Activated CD4-positive, alpha-beta T cell treated with anti-CD3 and anti-CD28 coated beads, Interleukin-2, Interleukin-4, amounts not matched to agents 100 ng/mL and 50 ng/mL, durations not matched to agents 16 hours and 8 hours (primary cell): ENCODE measurements around the gene SVBP.
"Not testable (repeated sequence)": the region's sequence is repeated elsewhere in the genome, so short reads cannot be mapped to it uniquely, and the experiment has no call there.

Experiments
- DNase-seq: peaks from one replicate; pipeline ENCODE4 v3.0.0-alpha.2; 2020; ENCODE audit warnings: low spot score

The SVBP gene, protein sequence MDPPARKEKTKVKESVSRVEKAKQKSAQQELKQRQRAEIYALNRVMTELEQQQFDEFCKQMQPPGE

DNA sequence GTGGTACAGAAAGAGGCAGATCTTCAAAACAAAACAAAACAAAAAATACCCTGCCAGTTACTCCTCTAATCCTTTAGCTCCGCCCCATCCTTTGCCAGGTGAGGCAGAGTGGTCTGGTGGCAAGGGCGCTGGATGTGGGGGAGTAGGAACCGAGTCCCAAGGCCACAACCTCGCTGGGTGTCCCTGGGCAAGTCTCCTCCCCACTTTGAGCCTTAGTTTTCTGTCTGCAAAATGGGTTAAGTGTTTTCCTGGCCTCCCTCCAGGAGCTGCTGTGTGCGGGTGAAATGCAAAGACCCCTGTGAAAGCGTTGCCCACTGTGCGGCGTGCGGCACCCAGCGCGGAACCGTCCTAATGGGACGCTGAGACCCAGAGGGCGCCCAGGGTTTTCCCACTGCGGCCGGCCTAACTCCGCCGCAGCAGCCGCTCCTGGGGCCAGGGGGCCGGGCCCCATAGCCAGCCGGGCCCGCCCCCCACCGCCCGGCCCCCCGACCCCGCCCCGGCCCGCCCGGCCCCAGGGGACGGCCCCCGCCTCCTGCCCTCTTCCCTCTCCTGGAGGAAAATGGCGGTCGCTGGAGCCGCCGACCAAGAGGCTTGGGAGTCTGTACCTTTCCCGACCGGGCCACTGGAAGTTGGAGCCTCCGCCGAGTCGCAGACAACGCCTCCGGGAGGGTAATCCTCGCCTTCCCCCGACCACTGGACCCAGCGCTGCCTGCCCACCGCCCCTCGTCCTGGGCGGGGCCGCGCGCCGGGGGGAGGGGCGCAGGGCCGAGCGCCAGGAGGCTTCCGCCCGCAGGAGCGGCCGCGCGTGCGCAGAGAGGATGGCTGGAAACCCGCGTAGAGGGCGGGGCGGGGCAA, at the start of gene SVBP, which contains the start of gene ERMAP:
Gene SVBP, minus strand, starts transcription at position 813 of the 855 bp plus-strand sequence. CDS start 853 bp downstream, outside the sequence.
Gene ERMAP, plus strand, starts transcription at position 538 of the 855 bp plus-strand sequence. CDS start 13,327 bp downstream, outside the sequence.
- DNase-seq = peak; percentile 95

DNA sequence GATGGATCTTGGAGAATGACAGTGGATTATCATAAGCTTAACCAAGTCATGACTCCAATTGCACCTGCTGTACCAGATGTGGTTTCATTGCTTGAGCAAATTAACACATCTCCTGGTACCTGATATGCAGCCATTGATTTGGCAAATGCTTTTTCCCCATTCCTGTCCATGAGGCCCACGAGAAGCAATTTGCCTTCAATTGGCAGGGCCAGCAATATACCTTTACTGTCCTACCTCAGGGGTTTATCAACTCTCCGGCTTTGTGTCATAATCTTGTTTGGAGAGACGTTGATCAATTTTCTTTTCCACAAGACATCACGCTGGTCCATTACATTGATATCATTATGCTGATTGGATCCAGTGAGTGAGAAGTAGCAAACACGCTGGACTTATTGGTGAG, 49.4 kb upstream of the SVBP start:
- DNase-seq = no peak

DNA sequence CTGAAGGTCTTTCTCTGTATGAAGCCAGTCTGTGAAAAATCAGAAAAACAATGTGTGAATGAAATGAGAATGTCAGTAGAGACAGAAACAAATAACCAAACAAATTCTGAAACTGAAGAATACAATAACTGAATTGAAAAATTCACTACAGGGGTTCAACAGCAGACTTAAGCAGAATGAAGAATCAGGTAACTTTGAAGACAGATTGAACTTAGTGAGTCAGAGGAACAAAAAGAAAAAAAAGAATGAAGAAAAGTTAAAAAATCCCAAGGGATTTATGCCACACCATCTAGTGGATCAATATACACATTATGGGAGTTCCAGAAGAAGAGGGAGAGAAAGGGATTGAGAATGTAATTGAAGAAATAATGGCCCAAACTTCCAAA, 43.8 kb upstream of the SVBP start:
- DNase-seq = no peak

DNA sequence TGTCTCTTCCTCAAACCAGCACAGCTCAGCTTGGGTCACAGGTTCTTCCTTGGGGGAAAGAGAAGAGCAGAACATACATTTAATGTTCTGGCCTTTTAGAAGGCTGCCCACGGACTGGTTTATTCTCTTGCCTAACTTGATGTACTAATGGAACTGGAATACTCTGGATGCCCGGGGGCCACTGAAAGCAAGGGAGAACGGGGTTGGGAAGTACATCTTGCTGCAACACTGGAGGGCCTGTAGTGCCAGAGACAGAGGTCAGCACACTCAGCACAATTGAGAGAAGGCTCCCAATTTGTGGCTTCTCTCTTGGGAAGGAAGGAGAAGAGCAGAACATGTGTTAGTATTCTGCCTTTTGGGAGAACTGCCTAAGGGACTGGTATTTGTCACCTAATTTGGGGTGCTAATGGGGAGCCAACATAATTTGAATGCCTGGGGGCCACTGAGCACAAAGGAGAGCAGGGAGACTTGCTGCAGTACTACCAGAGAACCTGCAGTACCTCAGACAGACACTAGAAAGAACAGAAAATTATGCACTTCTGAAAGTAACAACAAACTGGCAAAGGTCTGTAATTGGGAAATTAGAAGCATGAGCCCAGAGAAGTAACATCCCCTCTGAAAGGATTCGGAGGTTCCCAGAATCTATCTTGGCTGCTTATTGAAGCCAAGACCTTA, 43.3 kb upstream of the SVBP start:
- no peak for DNase-seq

DNA sequence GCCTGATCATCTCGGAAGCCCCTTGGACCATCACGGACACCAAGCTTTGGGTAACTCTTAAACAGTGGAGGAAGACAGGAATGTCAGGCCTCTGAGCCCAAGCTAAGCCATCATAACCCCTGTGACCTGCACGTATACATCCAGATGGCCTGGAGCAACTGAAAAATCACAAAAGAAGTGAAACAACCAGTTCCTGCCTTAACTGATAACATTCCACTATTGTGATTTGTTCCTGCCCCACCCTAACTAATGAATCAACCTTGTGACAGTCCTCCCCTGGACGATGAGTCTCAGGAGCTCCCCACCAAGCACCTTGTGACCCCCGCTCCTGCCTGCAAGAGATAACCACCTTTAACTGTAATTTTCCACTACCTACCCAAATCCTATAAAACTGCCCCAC, 42.2 kb upstream of the SVBP start:
- not testable (repeated sequence) for DNase-seq

DNA sequence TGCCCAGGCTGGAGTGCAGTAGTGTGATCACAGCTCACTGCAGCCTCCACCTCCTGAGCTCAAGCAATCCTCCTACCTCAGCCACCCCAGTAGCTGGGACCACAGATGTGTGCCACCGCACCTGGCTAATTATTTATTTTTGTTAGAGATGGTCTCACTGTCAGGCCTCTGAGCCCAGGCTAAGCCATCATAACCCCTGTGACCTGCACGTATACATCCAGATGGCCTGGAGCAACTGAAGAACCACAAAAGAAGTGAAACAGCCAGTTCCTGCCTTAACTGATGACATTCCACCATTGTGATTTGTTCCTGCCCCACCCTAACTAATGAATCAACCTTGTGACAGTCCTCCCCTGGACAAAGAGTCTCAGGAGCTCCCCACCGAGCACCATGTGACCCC, 39.4 kb upstream of the SVBP start:
- DNase-seq = not testable (repeated sequence)

DNA sequence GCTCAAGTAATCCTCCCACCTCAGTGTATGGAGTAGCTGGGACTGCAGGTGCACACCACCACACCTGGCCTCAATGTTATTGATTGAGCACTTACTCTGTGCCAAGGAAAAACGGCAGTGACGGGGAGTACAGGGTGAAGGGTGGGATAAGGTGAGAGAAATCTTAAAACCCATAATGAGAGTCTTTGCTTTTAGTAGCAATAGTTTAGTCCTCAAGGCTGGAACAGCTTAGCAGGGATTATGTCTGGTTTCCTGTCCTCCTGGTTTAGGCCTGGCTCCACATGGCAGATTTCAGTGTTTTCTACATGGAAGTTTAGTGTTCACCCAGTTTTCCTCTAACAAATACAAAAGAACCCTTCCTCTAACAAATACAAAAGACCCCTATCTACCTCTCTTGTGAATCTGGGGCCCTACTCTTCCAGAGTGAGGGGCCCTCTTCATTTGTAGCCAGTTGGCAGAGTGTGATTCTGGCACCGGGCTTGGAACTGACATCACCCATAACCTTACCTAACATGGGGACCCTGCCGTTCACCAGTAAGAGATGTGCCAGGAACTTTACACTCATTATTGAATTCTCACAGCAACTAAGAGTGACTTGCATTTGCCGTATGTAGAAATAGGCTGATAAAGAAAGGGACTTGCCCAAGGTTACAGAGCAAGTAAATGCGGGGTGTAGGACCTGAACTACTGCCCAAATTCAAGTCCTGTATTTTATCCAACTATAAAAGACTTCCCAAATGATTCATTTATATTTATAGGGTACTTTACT, 36.1 kb upstream of the SVBP start:
- no peak for DNase-seq

DNA sequence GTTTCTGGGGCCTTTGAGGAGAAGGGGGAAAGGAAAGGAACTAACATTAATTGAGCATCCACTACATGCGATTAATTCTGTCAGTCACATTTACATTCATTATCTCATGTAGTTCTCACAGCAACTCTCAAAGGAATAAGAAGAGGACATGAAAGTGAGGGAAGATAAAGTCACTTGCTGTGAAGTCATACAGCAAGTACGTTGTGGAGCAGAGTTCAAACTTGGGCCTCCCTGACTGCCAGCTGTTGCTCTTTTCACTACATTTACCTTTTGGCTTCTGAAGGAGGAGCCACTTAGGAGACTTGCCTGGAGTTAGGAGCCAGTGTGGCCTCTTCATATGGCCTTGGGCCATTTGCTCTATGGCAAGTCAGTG, 35.4 kb upstream of the SVBP start:
- DNase-seq = no peak

DNA sequence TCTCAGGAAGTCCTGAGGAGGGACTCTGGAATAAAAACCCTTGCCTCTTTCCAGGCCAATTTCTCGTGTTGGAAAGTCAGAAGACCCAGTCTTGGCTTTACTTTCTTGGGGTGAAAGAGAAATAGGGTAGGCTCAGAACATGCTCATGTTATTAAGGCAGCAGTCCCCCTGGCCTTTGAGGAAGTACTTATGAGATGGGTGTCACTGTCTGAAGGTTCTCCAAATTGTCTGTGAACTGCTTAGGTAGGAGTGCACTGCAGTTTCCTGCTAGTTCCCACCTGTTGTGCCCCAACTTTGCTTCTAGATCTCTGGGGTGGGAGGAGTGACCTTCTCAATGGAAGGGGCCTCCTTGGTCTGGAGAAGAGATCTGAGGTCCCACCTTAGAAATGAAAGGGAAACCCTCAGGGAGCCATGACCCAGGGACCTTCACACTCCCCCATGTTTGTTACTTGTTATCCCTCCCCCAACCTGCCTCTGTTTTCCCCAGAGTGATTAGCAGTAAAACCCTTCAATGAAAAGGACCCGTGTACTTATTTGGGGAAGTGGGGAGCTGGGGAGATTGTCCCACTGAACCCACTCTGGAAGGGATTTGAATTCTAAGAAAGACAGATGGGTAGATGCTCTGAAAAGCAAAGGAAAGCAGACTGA, 34.9 kb upstream of the SVBP start:
- DNase-seq = no peak

DNA sequence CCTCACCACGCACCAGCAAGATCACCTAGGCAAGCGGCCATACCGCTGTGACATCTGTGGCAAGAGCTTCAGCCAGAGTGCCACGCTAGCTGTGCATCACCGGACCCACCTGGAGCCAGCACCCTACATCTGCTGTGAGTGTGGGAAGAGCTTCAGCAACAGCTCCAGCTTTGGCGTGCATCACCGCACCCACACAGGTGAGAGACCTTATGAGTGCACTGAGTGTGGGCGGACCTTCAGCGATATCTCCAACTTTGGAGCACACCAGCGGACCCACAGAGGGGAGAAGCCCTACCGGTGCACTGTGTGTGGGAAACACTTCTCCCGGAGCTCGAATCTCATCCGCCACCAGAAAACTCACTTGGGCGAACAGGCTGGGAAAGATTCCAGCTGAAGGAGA, 34.2 kb upstream of the SVBP start:
- no peak for DNase-seq

DNA sequence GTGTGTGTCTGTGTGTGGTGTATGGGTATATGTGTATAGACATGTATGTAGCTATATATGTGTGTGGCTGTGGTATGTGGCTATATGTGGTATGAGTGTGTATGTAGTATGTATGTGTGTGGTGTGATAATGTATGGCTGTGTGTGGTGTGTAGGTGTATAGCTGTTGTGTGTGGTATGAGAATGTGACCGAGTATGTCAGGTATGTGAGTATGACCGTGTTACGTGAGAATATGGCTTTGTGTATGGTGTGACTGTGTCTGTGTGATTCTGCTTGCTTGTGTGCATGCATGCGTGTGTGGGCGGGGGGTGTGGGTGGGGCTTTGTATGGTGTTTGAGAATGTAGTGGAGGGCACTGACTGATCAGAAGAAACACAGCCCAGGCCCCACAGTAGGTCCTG, 32.7 kb upstream of the SVBP start:
- no peak for DNase-seq

DNA sequence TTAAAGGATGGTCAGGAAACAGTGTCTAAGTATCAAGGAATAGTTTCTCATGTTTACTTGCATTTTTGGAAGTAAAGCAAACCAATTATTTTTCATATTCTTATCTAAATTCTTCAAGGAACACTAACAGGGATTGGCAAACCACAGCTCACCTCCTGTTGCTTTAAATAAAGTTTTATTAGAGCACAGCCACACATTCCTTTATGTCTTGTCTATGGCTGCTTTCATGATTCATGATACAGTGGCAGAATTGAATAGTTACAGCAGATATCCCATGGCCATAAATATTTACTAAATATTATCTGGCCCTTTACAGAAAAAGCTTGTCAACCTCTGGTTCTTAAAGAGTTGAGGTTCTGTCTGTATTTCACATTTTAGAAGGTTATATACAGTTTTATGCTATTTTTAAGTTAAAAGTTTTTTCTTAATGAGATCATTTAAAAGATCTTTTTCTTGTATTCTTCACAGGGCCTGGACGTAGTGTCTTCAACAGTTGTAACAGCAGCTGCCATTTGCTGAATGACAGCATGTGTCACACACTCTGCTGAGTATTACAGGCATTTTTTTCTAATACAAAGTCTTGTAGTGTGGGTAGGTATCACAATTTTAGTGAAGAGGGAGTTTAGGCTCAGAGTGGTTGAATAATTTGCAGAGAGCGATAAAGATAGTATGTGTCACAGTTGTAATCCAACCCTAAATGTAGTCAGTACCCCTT, 31.8 kb upstream of the SVBP start:
- DNase-seq = no peak

DNA sequence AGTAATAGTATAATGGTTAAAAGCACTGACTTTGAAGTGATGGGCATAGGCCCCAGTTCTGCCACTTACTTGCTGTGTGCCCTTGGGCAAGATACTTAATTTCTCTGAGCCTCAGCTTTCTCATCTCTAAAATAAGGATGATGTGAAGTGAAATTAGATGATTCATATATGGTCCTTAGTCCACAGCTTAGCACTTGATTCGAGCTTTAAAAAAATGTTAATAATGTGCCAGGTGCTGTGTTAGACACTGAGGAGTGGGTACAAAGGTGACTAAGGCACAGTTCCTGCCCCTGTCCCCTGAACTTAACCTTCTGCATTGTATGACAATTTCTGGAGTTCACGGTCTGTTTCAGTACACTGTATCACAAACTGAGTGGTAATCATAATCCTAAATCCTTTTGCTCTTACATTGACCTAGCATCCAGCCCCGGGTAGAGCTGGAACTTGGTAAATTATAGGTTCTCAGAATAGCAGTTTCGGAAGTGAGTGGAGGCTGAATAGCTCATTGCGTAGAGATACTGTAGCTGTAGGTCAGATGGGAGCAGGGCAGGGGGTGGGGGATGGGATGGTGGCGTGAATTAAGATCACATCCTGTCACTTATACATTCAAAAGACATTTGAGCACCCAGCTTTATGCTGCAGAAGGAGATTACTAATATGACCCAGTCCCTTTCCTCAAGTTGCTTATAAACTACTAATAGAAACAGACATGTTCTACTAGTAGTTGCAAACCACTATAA, 30.7 kb upstream of the SVBP start:
- peak; percentile 71 for DNase-seq

DNA sequence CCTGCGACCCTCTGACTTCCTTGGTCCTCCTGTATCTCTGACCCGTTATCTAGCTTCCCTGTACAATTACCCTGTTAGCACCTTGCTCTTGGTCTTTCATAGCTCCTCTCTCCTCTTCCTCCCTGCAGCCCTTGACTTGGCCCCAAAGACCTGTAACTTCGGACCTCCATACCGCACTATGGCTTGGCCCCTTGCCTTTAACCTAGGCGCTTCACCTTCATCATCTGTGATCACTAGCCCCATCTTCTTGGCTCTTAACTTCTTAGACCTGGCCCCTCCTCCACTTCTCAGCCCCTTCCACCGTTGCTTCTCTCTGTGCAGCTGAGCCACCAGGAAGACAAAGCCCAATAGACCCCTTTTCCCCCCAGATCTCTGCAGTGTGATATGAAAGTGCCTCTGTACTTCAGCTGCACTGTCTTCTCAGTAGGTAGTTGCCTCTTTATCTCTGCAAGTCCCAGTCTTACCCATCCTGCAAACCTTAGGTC, 30.0 kb upstream of the SVBP start:
- peak; percentile 15 for DNase-seq

DNA sequence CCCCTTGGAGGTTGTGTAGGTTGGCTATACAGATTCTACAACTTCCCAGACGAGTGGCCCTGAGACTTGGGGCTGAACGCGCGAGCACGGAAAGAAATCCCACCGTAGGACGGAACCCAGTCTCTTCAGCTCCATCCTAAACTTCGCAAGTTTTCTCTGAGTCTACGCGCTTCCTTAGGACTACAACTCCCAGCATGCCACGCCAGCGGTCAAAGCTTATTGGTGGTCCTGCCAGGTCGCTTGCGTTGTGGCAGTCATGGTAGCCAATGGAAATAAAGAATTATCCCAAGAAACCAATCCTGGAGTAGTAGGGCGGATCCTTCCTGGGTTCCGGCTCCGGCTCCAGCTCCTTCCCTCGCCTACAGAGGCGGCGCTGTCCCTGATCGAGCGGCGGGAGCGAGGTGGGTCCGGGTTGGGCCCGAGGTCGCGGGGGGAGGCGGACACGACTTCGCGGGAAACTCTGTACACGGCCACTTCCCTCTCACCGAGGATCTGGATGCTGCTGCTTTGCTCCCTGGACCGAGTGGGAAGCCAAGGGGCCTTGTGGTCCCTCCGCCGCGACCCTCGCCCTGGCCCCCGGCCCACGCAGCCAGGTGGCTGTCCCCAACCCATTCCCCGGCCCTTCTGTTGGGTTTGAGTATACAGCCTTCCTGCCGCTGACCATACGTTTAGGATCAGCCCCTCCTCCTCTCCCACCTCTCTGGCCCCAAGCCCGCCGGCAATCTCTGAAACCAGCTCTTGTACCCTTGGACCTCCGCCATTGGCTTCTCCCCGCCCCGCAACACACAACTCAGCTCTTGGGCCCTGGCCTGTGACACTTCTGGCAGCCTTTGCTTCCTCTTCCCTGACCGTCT, 29.3 kb upstream of the SVBP start, which contains the start of gene ZNF691:
Gene ZNF691, plus strand, starts transcription at position 357 of the 854 bp plus-strand sequence. CDS start 3,046 bp downstream, outside the sequence.
- peak; percentile 97 for DNase-seq

DNA sequence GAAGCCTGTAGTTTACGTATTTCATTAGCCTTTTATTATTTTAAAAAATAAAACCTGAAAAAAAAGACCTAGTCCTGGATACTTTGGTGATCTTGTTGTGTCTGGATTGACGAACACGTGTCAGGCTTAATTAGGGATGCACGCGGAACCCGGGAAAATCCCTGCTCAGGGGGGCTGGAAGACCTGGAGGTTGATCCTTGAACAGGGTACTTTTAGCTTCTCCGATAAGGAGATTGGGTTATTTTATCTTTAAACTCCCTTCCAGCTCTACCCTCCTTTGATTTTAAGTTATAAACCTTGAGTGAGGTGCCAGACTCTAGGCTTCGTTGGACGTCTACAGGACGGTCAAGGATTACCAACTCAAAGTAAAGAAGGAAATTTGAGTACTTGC, 28.7 kb upstream of the SVBP start:
- DNase-seq = no peak

DNA sequence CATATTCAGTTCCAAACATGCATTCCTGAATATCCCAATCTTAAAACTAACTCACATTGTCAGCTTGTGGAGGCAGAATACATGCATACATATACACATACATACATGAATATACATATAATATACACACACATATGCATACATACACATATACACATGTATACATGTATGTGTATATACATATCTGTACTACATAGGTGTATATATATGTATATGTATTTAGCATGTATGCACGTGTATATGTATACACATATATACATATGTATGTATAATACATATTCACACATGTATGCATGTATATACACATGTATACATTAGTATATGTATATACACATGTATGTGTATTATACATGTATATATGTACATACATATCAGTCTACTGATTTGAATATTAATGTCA, 28.0 kb upstream of the SVBP start:
- DNase-seq = no peak

DNA sequence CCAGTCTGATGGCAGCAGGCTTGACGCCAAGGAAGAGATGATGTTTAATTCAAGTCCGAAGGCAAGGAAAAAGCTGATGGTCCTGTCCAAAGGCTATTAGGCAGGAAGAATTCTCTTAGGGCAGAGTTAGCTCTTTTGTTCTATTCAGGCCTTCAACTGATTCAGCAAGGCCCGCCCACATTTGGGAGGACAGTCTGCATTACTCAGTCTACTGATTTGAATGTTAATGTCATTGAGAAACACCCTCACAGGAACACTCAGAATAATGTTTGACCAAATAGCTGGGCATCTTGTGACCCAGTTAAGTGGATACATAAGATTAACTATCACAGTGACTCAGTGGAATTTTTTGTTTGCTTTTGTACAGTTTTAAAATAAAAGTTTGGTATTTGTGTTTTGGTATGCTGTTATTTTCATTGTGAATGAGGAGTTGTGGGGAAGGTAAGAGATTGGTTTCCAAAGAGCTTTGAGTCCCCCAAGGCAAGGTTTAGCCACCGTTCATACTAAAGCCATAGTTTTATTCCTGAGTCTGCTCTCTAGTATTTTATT, 27.5 kb upstream of the SVBP start:
- peak; percentile 17 for DNase-seq
